Epithelial cell of proximal tubule (primary cell): ENCODE results near the gene WDR54. TPM values are rescaled to one million over a fixed set of nuclear protein-coding genes. Genes with fewer than 3 reads are reported as not detected.

Experiments used
- DNase-seq: peaks from one replicate; pipeline ENCODE4 v3.0.0-alpha.2; 2011; ENCODE audit warnings: low read depth
- H3K4me3 ChIP-seq: 2 replicates; pipeline ENCODE4 v1.5.1; 2011; ENCODE audit warnings: low read depth, mild to moderate bottlenecking, low read length
- total RNA-seq: library from RNA; depleted of rRNA; stranded (reverse); fragments of >200 nt; gene quantifications from 2 replicates; pipeline ENCODE4 v1.2.3, GENCODE V29; 2015
- TF ChIP-seq, protein P1 (sequence below): conservative IDR thresholded peaks from 2 replicates; pipeline ENCODE4 v1.5.1; 2012; ENCODE audit warnings: low read depth, mild to moderate bottlenecking, low read length

The WDR54 gene
- total RNA-seq, 1 donor from 2014 or later, result 61.7 TPM

DNA sequence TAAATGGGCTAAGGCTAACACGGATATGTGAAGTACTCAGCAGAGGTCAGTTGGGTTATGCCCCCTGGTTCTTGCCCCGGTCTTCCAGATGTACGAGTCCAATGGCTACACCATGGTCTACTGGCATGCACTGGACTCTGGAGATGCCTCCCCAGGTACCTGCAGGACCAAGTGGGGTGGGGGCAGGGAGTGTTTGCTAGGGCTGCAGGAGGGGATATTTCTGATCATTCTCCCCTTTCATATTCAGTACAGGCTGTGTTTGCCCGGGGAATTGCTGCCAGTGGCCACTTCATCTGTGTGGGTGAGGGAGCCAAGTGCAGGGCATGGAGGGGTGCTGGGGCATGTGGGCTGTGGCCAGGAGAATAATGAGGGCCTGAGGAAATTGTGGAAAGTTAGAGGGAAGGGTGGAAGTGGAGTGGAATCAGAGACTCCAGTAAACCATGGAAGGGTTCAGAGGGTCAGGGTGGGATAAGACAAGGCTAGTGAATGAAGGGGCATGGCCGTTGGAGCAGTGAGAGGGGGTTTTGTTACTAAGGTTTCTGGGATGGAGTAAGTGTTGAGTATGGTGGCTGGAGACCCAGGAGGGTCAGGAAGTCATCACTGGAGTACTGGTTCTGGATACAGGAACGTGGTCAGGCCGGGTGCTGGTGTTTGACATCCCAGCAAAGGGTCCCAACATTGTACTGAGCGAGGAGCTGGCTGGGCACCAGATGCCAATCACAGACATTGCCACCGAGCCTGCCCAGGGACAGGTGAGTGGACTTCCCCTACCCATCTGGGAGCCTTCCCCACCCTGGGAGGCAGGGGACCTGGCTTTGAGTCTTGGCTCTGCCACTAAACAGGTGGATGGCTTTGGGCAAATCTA lies 1.9 kb downstream of the WDR54 start:
- TF ChIP-seq, protein P1, sequence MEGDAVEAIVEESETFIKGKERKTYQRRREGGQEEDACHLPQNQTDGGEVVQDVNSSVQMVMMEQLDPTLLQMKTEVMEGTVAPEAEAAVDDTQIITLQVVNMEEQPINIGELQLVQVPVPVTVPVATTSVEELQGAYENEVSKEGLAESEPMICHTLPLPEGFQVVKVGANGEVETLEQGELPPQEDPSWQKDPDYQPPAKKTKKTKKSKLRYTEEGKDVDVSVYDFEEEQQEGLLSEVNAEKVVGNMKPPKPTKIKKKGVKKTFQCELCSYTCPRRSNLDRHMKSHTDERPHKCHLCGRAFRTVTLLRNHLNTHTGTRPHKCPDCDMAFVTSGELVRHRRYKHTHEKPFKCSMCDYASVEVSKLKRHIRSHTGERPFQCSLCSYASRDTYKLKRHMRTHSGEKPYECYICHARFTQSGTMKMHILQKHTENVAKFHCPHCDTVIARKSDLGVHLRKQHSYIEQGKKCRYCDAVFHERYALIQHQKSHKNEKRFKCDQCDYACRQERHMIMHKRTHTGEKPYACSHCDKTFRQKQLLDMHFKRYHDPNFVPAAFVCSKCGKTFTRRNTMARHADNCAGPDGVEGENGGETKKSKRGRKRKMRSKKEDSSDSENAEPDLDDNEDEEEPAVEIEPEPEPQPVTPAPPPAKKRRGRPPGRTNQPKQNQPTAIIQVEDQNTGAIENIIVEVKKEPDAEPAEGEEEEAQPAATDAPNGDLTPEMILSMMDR, result no peak
- no peak for DNase-seq
- H3K4me3 ChIP-seq, result no peak overlapping the region

DNA sequence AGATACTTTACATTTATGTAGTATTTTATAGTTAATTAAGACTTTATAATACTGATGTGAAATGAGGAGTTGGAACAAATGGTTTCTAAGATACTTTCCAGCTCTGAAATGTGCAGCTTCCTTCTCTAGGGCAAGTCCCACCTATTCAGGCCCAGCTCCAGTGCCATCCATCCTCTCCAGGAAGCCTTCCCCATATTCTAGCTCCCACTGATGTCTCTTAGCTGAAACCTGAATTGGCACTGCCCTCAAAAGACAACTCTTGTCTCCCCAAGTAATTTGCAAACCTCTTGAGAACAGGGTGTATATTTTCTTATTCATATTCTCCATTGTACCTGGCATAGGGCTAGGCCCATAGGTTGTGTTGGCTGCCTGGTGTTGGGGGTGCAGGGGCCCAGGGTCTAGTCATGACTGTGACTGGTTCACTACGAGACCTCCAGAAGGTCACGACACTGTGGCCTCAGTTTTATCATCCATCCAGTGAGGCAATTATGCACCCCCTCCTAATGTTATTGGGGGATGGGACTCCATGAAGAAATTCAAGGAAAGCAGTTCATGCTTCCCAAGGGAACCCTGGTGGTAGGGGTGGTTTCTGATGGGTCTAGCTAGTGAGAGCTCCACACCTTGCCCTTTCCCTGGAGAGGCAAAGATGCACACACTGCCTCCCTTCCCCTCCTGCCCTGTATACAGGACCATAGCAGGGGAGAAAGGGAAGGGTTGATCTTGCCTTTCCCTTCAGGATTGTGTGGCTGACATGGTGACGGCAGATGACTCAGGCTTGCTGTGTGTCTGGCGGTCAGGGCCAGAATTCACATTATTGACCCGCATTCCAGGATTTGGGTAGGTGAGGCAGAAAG lies 2.8 kb downstream of the WDR54 start:
- TF ChIP-seq, protein P1, result no peak
- no peak overlapping the region for H3K4me3 ChIP-seq
- DNase-seq, result no peak

DNA sequence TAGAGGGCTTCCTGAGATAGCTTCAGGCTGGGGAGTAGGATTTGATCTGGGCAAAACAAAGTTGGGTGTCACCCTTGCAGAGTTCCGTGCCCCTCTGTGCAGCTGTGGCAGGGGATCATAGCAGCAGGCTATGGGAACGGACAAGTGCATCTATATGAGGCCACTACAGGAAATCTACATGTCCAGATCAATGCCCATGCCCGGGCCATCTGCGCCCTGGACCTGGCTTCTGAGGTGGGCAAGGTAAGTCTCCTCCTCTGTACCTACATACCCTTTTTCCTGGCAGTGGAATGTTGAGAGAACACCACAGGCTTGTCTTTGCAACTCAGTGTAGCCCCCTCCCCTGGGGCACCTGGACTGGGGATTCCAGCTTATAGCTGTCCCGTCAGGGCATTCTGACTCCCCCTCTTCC lies 3.5 kb downstream of the WDR54 start:
- TF ChIP-seq, protein P1, result no peak
- no peak for DNase-seq
- no peak overlapping the region for H3K4me3 ChIP-seq

DNA sequence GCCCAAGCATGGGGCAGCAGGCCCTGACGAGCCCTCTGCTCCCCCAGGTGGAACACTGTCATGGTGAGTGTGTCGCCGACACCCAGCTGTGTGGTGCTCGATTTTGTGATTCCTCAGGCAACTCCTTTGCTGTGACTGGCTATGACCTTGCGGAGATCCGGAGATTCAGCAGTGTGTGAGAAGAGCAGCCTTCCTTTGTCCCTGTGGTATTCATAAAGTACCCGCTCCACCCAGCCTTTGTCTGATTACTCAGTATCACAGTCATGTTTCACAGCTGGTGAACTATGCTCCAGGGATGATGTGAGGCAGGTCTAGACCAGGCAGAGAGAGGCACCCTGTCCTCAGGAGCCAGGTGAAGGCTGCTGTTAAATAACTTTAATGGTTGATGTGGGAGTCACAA lies 4.0 kb downstream of the WDR54 start:
- DNase-seq, result no peak
- TF ChIP-seq, protein P1, result no peak
- no peak overlapping the region for H3K4me3 ChIP-seq

DNA sequence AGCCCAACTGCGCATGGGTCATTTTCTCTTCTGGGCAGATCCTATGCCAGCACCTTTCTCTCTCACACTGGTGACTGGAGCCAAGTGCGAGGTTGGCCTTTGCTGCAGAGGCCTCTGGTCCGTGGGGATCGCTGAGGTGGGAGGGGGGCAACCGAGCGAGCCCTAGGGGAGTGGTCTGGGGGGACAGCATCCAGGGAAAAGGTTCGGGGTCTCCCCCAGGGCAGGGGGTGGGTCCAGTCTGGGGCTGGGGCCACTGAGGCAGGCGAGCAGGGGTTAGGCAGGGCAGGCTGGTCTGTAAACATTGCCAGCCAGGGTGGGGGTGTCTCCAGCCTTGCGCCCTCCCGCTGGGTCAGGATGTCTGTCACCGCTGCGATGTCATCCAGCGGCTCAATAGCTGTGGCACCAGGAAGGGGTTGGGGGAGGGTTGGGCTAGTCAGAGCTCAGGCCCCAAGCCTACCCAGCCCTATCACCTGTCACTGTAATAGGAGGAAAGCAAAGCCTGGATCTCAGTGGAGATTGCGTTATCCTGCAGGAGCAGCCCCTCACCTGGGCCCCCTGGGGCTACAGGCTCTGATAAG lies 4.7 kb downstream of the WDR54 start:
- TF ChIP-seq, protein P1, result no peak
- H3K4me3 ChIP-seq, result no peak overlapping the region
- DNase-seq, result no peak

DNA sequence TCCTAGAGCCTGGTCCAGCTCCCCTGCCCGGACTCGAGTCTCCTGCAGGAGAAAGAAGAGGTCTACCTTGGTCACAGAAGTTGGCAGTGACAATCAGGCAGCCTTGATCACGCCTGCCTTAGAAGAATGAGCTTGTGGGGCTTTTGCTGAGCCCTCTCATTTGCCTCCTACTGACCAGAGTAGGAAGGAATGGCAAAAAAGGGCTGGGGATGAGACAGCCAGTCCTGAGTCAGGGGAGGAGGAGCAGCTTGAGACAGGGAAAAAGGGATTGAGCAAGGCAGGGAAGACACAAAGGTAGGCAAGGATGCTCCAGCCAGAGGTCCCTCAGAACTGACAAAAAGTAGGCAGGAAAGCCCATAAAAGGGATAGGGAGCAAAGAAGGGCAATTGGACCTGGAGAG lies 6.0 kb downstream of the WDR54 start:
- no peak overlapping the region for H3K4me3 ChIP-seq
- TF ChIP-seq, protein P1, result no peak
- DNase-seq, result no peak
